GM23338 (cell line): ENCODE data around the gene KDM6B. TPM values are rescaled to one million over a fixed set of nuclear protein-coding genes. Genes with fewer than 3 reads are reported as not detected.

Experiments used
- ATAC-seq: fragments of 200-7000 bp; cut with Tn5 transposase; 3 replicates; pipeline ENCODE4 v1.9.1; 2020
- DNase-seq: peaks from one replicate; pipeline ENCODE4 v3.0.0-alpha.2; 2015; ENCODE audit warnings: low spot score
- H2AFZ ChIP-seq: fragments of 200-600 bp; sonication (generic); 2 replicates; pipeline ENCODE4 v1.8.0; 2016; ENCODE audit warnings: antibody characterized with exemption, mild to moderate bottlenecking, moderate library complexity
- H3F3A ChIP-seq: fragments of 200-600 bp; sonication (generic); replicated peaks from 2 replicates; pipeline ENCODE4 v1.8.0; 2017; ENCODE audit warnings: antibody characterized with exemption, mixed run types, low read depth
- H3K27ac ChIP-seq: fragments of 200-600 bp; sonication (generic); 2 replicates; pipeline ENCODE4 v1.6.1; 2016; ENCODE audit warnings: low read depth
- H3K27me3 ChIP-seq: fragments of 200-600 bp; sonication (generic); 2 replicates; pipeline ENCODE4 v1.8.0; 2016; ENCODE audit warnings: mild to moderate bottlenecking, mixed run types, moderate library complexity; ENCODE audit not compliant: insufficient read depth
- H3K36me3 ChIP-seq: fragments of 200-600 bp; sonication (generic); 2 replicates; pipeline ENCODE4 v1.8.0; 2016; ENCODE audit warnings: mild to moderate bottlenecking; ENCODE audit not compliant: insufficient read depth
- H3K4me1 ChIP-seq: fragments of 200-600 bp; sonication (generic); 2 replicates; pipeline ENCODE4 v1.8.0; 2016; ENCODE audit warnings: mild to moderate bottlenecking, moderate library complexity; ENCODE audit not compliant: insufficient read depth
- H3K4me2 ChIP-seq: fragments of 200-600 bp; sonication (generic); 2 replicates; pipeline ENCODE4 v1.7.1; 2017; ENCODE audit warnings: mixed run types
- H3K4me3 ChIP-seq: fragments of 200-600 bp; sonication (generic); 2 replicates; pipeline ENCODE4 v1.6.1; 2016; ENCODE audit warnings: mixed run types
- H3K79me2 ChIP-seq: fragments of 200-600 bp; sonication (generic); replicated peaks from 2 replicates; pipeline ENCODE4 v1.8.0; 2017; ENCODE audit warnings: mild to moderate bottlenecking; ENCODE audit not compliant: insufficient read depth
- H3K9me2 ChIP-seq: fragments of 200-600 bp; sonication (generic); 2 replicates; pipeline ENCODE4 v1.8.0; 2017; ENCODE audit not compliant: insufficient read depth
- H4K20me1 ChIP-seq: fragments of 200-600 bp; sonication (generic); replicated peaks from 2 replicates; pipeline ENCODE4 v1.8.0; 2017; ENCODE audit warnings: mild to moderate bottlenecking; ENCODE audit not compliant: insufficient read depth
- H3K27ac Mint-ChIP-seq: 2 replicates; pipeline ENCODE4 v1.8.0; 2020; ENCODE audit warnings: inconsistent platforms, mild to moderate bottlenecking, moderate library complexity, mixed read lengths
- H3K27me3 Mint-ChIP-seq: 3 replicates; pipeline ENCODE4 v1.8.0; 2022; ENCODE audit warnings: low read depth, mild to moderate bottlenecking, moderate library complexity, mixed read lengths, inconsistent platforms; ENCODE audit not compliant: insufficient read depth, poor library complexity
- H3K36me3 Mint-ChIP-seq: 3 replicates; pipeline ENCODE4 v1.8.0; 2021; ENCODE audit warnings: low read depth, mild to moderate bottlenecking, inconsistent platforms, moderate library complexity, mixed read lengths
- H3K4me1 Mint-ChIP-seq: 3 replicates; pipeline ENCODE4 v1.8.0; 2020; ENCODE audit warnings: mild to moderate bottlenecking, inconsistent platforms, mixed read lengths
- H3K4me3 Mint-ChIP-seq: 3 replicates; pipeline ENCODE4 v1.8.0; 2021; ENCODE audit warnings: moderate library complexity, mild to moderate bottlenecking, inconsistent platforms, mixed read lengths
- H3K9me3 Mint-ChIP-seq: 3 replicates; pipeline ENCODE4 v1.8.0; 2020; ENCODE audit warnings: moderate library complexity, mild to moderate bottlenecking, inconsistent platforms, mixed read lengths
- CREB1 ChIP-seq: fragments of 250-450 bp; sonication (Bioruptor Pico); IDR thresholded peaks from 2 replicates; pipeline ENCODE4 v1.5.0; 2020; ENCODE audit warnings: low read depth, mild to moderate bottlenecking, moderate library complexity
- CTCF ChIP-seq, 2 experiments: fragments of 200-600 bp in 1 of 2; sonication (generic) in 1 of 2; conservative IDR thresholded peaks; 2 replicates each; pipeline versions ENCODE4 v1.5.1 to v1.6.1; 2016 to 2017; ENCODE audit warnings: antibody characterized with exemption in 2 of 2, low read depth in 2 of 2, mild to moderate bottlenecking in 2 of 2, moderate library complexity in 1 of 2
- EZH2 ChIP-seq: fragments of 200-600 bp; sonication (generic); IDR thresholded peaks from one replicate; pipeline ENCODE4 v1.8.0; 2017; ENCODE audit warnings: antibody characterized with exemption, mild to moderate bottlenecking, low read depth; ENCODE audit not compliant: unreplicated experiment
- JUNB ChIP-seq: IDR thresholded peaks from one replicate; pipeline ENCODE4 v1.6.1; 2016; ENCODE audit warnings: antibody characterized with exemption; ENCODE audit not compliant: unreplicated experiment
- NANOG ChIP-seq: IDR thresholded peaks from 2 replicates; pipeline ENCODE4 v1.6.1; 2016; ENCODE audit warnings: antibody characterized with exemption, borderline replicate concordance
- POLR2AphosphoS5 ChIP-seq: IDR thresholded peaks from 2 replicates; pipeline ENCODE4 v1.6.1; 2016; ENCODE audit warnings: antibody characterized with exemption, low read depth
- REST ChIP-seq: IDR thresholded peaks from one replicate; pipeline ENCODE4 v1.6.1; 2018; ENCODE audit warnings: antibody characterized with exemption; ENCODE audit not compliant: unreplicated experiment
- STAT1 ChIP-seq: IDR thresholded peaks from one replicate; pipeline ENCODE4 v1.6.1; 2016; ENCODE audit warnings: antibody characterized with exemption; ENCODE audit not compliant: unreplicated experiment
- ZNF114 ChIP-seq: fragments of 250-450 bp; sonication (Bioruptor Pico); IDR thresholded peaks from 2 replicates; pipeline ENCODE4 v1.5.0; 2020; ENCODE audit warnings: mild to moderate bottlenecking, moderate library complexity
- ZNF331 ChIP-seq: fragments of 250-450 bp; sonication (Bioruptor Pico); IDR thresholded peaks from 2 replicates; pipeline ENCODE4 v1.5.0; 2020; ENCODE audit warnings: low read depth, mild to moderate bottlenecking, moderate library complexity
- ZNF462 ChIP-seq: fragments of 250-450 bp; sonication (Bioruptor Pico); IDR thresholded peaks from 2 replicates; pipeline ENCODE4 v1.5.0; 2020; ENCODE audit warnings: mild to moderate bottlenecking, moderate library complexity
- polyA plus RNA-seq: library from polyadenylated mRNA; unstranded; fragments of >200 nt; fragmentation: Nextera tagmentation; extraction: Ambion mirVana; gene quantifications from 2 replicates; pipeline ENCODE4 v1.2.1, GENCODE V29; 2016
- total RNA-seq: library from RNA; depleted of rRNA; stranded (reverse); fragments of >200 nt; shearing (Covaris generic); gene quantifications from 2 replicates; pipeline ENCODE4 v1.2.3, GENCODE V29; 2014

The KDM6B gene
- total and polyA plus RNA-seq, 2 experiments from 2014 or later, result 1.1 to 1.4 TPM

- TF ChIP-seq ZNF462, result no peak
- TF ChIP-seq REST, result no peak
- no peak for TF ChIP-seq ZNF331
- no peak for TF ChIP-seq ZNF114 (CRISPR knock-in tag)
Measured at GRCh38 chr17:7882068-7882467, 48.1 kb downstream of the KDM6B start (continued).

- Histone ChIP-seq H3K36me3 (no peaks in the 10 kb centered on the region), H3K27me3 (peaks cover 60% of the 10 kb centered on the region), H4K20me1 (no peaks in the 10 kb centered on the region), H3F3A (peaks cover 8% of the 10 kb centered on the region), H3K4me2 (no peak overlapping the region), H2AFZ (no peak overlapping the region), H3K9me2 (no peaks in the 10 kb centered on the region), H3K4me3 (no peak overlapping the region), H3K4me1 (peaks cover 29% of the 10 kb centered on the region), H3K27ac (no peak overlapping the region), H3K79me2 (no peaks in the 10 kb centered on the region)
- Mint-ChIP-seq H3K27me3 (peaks cover 2% of the 10 kb centered on the region), H3K9me3 (no peaks in the 10 kb centered on the region; the same call in 2 of the 3 replicates), H3K27ac (no peak overlapping the region), H3K4me1 (peaks cover 3% of the 10 kb centered on the region; the same call in 1 of the 3 replicates), H3K4me3 (no peak overlapping the region), H3K36me3 (no peaks in the 10 kb centered on the region; the same call in 2 of the 3 replicates)
- ATAC-seq (no peak), DNase-seq (no peak)
- TF ChIP-seq CREB1 (CRISPR knock-in tag) (no peak), STAT1 (no peak), POLR2AphosphoS5 (no peak), NANOG (no peak), EZH2 (no peak), JUNB (no peak), ZNF331 (no peak), ZNF114 (CRISPR knock-in tag) (no peak), CTCF (conservative IDR thresholded peaks at IDR 0.05; ENCODE audit: low read depth in 2 of 2) (no peak)
Measured at GRCh38 chr17:7882629-7883028, 48.6 kb downstream of the KDM6B start.
